AG04450 (cell line): Measurements from ENCODE around the gene TMEM242. TPM values are rescaled to one million over a fixed set of nuclear protein-coding genes. Genes with fewer than 3 reads are reported as not detected.
"Not testable (repeated sequence)": the region's sequence is repeated elsewhere in the genome, so short reads cannot be mapped to it uniquely, and the experiment has no call there.

Experiments
- CTCF ChIA-PET: fragments of 300-600, 350-600 bp; formaldehyde crosslinking; extraction: SDS; loops from one replicate; lab custom pipeline; 2022; ENCODE audit warnings: antibody characterized with exemption, inconsistent platforms; lab: Charles Lee
- POLR2A ChIA-PET: fragments of 350-600 bp; formaldehyde crosslinking; extraction: SDS; loops from one replicate; lab custom pipeline; 2021; ENCODE audit warnings: antibody characterized with exemption, inconsistent platforms; lab: Yijun Ruan, JAX
- DNase-seq: peaks from one replicate; pipeline ENCODE4 v3.0.0-alpha.2; 2011; ENCODE audit warnings: low read depth, low spot score
- H3K27ac ChIP-seq: one replicate; pipeline ENCODE4 v1.5.1; 2012; ENCODE audit warnings: low read depth, low read length, control low read depth
- H3K27me3 ChIP-seq: one replicate; pipeline ENCODE4 v1.6.0; 2012; ENCODE audit warnings: low read length; ENCODE audit not compliant: control insufficient read depth, insufficient read depth
- H3K4me3 ChIP-seq: 2 replicates; pipeline ENCODE4 v1.5.1; 2011; ENCODE audit warnings: mild to moderate bottlenecking, low read depth, low read length, control low read depth
- H3K9me3 ChIP-seq: 2 replicates; pipeline ENCODE4 v1.5.1; 2012; ENCODE audit warnings: low read length; ENCODE audit not compliant: control insufficient read depth, insufficient read depth
- polyA plus RNA-seq: library from polyadenylated mRNA; depleted of rRNA; stranded (reverse); fragments of >200 nt; gene quantifications from 2 replicates; pipeline ENCODE4 v1.2.3, GENCODE V29; 2011
- TF ChIP-seq, protein P1 (sequence below): IDR thresholded peaks from 2 replicates; pipeline ENCODE4 v1.5.1; 2011; ENCODE audit warnings: low read depth, low read length, control low read depth, inconsistent platforms

TMEM242 gene
- polyA plus RNA-seq, 1 experiment, result 8.6 TPM

DNA sequence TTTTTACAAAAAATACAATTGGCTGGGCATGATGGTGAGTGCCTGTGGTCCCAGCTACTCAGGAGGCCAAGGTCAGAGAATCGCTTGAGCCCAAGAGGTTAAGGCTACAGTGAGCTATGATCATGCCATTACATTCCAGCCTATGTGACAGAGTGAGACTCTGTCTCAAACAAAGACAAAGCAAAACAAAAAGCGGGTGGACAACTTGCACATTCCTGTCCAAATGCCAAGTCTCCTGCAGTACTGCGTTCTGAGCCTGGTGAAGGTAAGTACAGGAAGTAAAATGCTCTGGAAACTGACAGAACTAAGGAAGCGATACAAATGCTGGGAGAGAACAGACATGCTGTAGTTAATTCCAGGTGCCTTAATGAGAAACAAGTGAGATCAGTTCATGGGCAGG is 20.4 kb upstream of the TMEM242 start:
- no peak for DNase-seq
- Histone ChIP-seq H3K27me3 (peaks cover 15% of the 10 kb centered on the region), H3K27ac (no peak overlapping the region), H3K9me3 (no peaks in the 10 kb centered on the region), H3K4me3 (no peak overlapping the region)
- ChIA-PET POLR2A (no interaction called here), CTCF (no interaction called here)
- TF ChIP-seq, protein P1, sequence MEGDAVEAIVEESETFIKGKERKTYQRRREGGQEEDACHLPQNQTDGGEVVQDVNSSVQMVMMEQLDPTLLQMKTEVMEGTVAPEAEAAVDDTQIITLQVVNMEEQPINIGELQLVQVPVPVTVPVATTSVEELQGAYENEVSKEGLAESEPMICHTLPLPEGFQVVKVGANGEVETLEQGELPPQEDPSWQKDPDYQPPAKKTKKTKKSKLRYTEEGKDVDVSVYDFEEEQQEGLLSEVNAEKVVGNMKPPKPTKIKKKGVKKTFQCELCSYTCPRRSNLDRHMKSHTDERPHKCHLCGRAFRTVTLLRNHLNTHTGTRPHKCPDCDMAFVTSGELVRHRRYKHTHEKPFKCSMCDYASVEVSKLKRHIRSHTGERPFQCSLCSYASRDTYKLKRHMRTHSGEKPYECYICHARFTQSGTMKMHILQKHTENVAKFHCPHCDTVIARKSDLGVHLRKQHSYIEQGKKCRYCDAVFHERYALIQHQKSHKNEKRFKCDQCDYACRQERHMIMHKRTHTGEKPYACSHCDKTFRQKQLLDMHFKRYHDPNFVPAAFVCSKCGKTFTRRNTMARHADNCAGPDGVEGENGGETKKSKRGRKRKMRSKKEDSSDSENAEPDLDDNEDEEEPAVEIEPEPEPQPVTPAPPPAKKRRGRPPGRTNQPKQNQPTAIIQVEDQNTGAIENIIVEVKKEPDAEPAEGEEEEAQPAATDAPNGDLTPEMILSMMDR, result no peak

DNA sequence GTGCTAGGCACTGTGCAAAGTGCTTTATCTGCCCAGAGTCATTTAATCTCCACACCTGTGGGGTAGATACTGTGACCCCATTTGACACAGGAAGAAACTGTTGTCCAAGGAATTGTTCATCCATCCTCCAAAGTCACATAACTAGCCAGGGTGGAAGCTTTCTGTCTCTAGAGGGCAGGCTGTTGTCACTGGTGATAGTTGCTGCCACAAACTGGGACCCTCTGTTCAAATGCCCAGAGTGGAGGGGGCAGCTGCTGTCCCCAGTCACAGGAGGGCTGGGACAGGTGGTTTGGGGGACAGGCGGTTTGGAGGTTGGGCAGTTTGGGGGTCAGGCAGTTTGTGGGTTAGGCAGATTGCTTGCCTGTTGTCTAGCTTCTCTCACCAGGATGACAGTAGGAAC is 16.1 kb upstream of the TMEM242 start:
- ChIA-PET POLR2A (no interaction called here), CTCF (no interaction called here)
- no peak overlapping the region for H3K27ac ChIP-seq
- no peaks in the 10 kb centered on the region for H3K9me3 ChIP-seq
- no peak overlapping the region for H3K4me3 ChIP-seq
- TF ChIP-seq, protein P1, result no peak
- H3K27me3 ChIP-seq, result peaks cover 10% of the 10 kb centered on the region
- DNase-seq, result no peak

- Histone ChIP-seq H3K9me3 (no peaks in the 10 kb centered on the region), H3K4me3 (no peak overlapping the region), H3K27ac (no peak overlapping the region), H3K27me3 (peaks cover 13% of the 10 kb centered on the region)
- CTCF ChIA-PET, result no interaction called here
- TF ChIP-seq, protein P1, result no peak
- POLR2A ChIA-PET, result no interaction called here
- no peak for DNase-seq
These were observed 14.4 kb upstream of the TMEM242 start for GRCh38 chr6:157337751-157338150.

DNA sequence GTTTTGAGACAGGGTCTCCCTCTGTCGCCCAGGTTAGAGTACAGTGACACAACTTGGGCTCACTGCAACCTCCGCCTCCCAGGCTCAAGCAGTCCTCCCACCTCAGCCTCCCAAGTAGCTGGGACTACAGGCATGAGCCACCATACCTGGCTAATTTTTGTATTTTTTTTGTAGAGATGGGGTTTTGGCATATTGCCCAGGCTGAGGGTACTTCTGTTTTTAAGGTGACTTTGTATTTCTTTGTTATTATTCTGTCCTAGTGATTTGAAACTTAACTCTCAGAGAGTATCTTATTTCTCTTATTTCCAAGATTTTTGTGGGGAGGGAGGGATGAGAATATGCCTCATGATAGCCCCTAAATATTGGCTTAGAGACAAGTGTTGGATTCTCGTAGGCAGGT is 14.0 kb upstream of the TMEM242 start:
- H3K27me3 ChIP-seq, result peaks cover 13% of the 10 kb centered on the region
- ChIA-PET CTCF (interaction anchor here (1.5 to 2.5 kb wide), 2 partner anchors 14 to 276 kb away, joined by 4 to 13 read pairs; partner anchors contain the start of gene TMEM242), POLR2A (interaction anchor here (0.6 kb wide), 1 partner anchor 319 kb away, joined by 4 read pairs; no protein-coding TSS in a partner anchor)
- DNase-seq, H3K9me3 ChIP-seq, H3K4me3 ChIP-seq, H3K27ac ChIP-seq: not testable (repeated sequence)

- DNase-seq, result no peak
- H3K9me3 ChIP-seq, result no peaks in the 10 kb centered on the region
- POLR2A ChIA-PET, result interaction anchor here (0.6 to 1.1 kb wide), 2 partner anchors 11 to 1401 kb away, joined by 3 read pairs; no protein-coding TSS in a partner anchor
- no peak overlapping the region for H3K27ac ChIP-seq
- peaks cover 17% of the 10 kb centered on the region for H3K27me3 ChIP-seq
- CTCF ChIA-PET, result interaction anchor here (1.5 to 2.5 kb wide), 5 partner anchors 9 to 331 kb away, joined by 4 to 13 read pairs (median 5); partner anchors contain the start of gene TMEM242
- no peak overlapping the region for H3K4me3 ChIP-seq
- TF ChIP-seq, protein P1, result no peak
These were observed 12.5 kb upstream of the TMEM242 start for GRCh38 chr6:157335829-157336228.
